LNCAP (cell line): Measurements from ENCODE around the gene MLF2.

ENCODE experiments used
- TF ChIP-seq, protein P1 (sequence below): fragments of 450-650 bp; IDR thresholded peaks from 2 replicates; pipeline ENCODE4 v1.5.1; 2017; ENCODE audit warnings: mild to moderate bottlenecking

MLF2 gene

DNA sequence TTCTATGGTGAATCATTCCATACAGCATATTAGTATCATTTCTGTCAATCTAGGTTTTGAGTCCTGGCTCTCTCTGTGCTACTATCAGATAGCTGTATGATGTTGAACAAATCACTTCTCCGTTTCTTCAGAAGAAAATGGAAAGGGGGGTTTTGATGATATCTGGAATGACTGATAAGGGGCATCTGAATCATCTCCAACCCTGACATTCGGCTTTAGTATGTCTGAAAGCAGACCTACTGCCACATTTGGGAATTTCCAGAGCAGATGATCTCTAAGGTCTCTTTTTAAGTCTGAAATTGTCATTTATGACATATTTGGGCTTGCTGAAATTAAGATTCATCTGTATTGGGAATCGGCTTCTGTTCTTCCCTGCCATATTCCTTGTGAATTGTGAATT is 10.1 kb downstream of the MLF2 start:
- TF ChIP-seq, protein P1, sequence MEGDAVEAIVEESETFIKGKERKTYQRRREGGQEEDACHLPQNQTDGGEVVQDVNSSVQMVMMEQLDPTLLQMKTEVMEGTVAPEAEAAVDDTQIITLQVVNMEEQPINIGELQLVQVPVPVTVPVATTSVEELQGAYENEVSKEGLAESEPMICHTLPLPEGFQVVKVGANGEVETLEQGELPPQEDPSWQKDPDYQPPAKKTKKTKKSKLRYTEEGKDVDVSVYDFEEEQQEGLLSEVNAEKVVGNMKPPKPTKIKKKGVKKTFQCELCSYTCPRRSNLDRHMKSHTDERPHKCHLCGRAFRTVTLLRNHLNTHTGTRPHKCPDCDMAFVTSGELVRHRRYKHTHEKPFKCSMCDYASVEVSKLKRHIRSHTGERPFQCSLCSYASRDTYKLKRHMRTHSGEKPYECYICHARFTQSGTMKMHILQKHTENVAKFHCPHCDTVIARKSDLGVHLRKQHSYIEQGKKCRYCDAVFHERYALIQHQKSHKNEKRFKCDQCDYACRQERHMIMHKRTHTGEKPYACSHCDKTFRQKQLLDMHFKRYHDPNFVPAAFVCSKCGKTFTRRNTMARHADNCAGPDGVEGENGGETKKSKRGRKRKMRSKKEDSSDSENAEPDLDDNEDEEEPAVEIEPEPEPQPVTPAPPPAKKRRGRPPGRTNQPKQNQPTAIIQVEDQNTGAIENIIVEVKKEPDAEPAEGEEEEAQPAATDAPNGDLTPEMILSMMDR = no peak

- TF ChIP-seq, protein P1 = no peak
Observed at GRCh38 chr12:6736754-6737153, 16.2 kb downstream of the MLF2 start.

GRCh38 chr12:6735448-6736191 is 17.3 kb downstream of the MLF2 start:
- TF ChIP-seq, protein P1 = peak; percentile 91

- TF ChIP-seq, protein P1 = no peak
Observed at GRCh38 chr12:6734506-6735387, 18.2 kb downstream of the MLF2 start.

DNA sequence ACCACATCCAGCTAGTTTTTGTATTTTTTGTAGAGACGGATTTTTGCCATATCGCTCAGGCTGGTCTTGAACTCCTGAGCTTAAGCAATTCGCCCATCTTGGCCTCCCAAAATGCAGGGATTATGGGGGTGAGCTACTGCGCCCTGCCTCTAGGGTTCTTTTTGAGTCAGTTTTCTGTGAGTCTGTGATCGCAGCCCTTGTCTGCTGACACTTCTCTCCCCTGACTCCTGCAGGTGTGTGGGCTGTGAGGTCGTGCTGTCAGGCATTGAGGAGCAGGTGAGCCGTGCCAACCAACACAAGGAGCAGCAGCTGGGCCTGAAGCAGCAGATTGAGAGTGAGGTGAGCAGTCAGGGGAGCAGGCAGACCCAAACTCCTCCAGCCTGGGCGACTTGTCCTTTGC is 22.8 kb downstream of the MLF2 start:
- TF ChIP-seq, protein P1 = no peak

GRCh38 chr12:6729186-6729585 is 23.8 kb downstream of the MLF2 start:
- TF ChIP-seq, protein P1 = no peak

- TF ChIP-seq, protein P1 = no peak
Observed at GRCh38 chr12:6725350-6725749, 27.6 kb downstream of the MLF2 start.
